Measurements from ENCODE around the gene MCTP1. TPM values are rescaled to one million over a fixed set of nuclear protein-coding genes. Genes with fewer than 3 reads are reported as not detected.

MCTP1 gene
- total RNA-seq, 1 experiment from 2014 or later: 5.6 TPM

DNA sequence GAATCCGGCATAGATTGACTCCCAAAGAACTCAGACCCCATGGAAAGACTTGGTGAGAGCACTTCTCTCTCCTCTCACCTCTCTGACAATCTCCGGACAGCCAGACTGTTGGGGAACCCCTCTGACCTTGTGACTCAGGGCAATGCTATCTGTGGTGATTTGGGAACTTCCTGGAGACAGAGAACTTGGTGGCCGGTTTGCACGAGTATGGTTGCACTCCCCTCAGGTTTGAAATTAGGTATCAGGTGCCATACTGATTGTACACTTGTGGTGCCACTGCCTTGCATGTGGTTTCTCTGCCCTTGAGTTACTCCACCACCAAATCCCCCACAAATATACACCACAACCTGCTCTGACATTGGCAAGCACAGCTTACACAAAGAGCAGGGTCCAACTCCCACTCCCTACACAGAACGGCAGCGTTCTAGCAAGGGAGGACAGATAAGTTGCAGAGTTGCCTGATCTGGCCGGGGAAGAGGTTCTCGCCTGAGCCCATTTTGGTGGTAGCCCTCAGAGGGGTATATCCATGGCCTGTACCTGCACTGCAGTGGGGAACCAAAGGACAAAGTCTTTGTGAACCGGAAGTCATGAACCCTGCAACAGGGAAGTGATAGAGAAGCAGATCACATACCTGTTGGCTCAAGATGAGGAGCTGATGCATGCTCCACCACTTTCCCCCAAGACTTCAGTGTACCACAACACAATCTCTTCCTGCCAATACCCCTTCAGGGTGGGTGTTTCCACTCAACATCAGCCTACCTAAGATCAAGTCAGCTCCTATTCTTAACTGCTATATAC is 255.1 kb downstream of the MCTP1 start:
- H3K27me3 Mint-ChIP-seq (ENCODE audit: low read depth): no peaks in the 10 kb centered on the region
- no peaks in the 10 kb centered on the region for H3K36me3 Mint-ChIP-seq
- no peak overlapping the region for H3K27ac Mint-ChIP-seq
- ChIA-PET POLR2A (no interaction called here), CTCF (interaction anchor here (0.7 kb wide), 1 partner anchor 265 kb away, joined by 5 read pairs; no protein-coding TSS in a partner anchor)
- TF ChIP-seq GTF2I (CRISPR knock-in tag; conservative IDR thresholded peaks at IDR 0.05): no peak
- TF ChIP-seq SP1 (CRISPR knock-in tag; conservative IDR thresholded peaks at IDR 0.05): no peak
- TF ChIP-seq, protein P1, sequence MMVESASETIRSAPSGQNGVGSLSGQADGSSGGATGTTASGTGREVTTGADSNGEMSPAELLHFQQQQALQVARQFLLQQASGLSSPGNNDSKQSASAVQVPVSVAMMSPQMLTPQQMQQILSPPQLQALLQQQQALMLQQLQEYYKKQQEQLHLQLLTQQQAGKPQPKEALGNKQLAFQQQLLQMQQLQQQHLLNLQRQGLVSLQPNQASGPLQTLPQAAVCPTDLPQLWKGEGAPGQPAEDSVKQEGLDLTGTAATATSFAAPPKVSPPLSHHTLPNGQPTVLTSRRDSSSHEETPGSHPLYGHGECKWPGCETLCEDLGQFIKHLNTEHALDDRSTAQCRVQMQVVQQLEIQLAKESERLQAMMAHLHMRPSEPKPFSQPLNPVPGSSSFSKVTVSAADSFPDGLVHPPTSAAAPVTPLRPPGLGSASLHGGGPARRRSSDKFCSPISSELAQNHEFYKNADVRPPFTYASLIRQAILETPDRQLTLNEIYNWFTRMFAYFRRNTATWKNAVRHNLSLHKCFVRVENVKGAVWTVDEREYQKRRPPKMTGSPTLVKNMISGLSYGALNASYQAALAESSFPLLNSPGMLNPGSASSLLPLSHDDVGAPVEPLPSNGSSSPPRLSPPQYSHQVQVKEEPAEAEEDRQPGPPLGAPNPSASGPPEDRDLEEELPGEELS (CRISPR knock-in tag; IDR thresholded peaks at IDR 0.05): no peak
- TF ChIP-seq, protein P2, sequence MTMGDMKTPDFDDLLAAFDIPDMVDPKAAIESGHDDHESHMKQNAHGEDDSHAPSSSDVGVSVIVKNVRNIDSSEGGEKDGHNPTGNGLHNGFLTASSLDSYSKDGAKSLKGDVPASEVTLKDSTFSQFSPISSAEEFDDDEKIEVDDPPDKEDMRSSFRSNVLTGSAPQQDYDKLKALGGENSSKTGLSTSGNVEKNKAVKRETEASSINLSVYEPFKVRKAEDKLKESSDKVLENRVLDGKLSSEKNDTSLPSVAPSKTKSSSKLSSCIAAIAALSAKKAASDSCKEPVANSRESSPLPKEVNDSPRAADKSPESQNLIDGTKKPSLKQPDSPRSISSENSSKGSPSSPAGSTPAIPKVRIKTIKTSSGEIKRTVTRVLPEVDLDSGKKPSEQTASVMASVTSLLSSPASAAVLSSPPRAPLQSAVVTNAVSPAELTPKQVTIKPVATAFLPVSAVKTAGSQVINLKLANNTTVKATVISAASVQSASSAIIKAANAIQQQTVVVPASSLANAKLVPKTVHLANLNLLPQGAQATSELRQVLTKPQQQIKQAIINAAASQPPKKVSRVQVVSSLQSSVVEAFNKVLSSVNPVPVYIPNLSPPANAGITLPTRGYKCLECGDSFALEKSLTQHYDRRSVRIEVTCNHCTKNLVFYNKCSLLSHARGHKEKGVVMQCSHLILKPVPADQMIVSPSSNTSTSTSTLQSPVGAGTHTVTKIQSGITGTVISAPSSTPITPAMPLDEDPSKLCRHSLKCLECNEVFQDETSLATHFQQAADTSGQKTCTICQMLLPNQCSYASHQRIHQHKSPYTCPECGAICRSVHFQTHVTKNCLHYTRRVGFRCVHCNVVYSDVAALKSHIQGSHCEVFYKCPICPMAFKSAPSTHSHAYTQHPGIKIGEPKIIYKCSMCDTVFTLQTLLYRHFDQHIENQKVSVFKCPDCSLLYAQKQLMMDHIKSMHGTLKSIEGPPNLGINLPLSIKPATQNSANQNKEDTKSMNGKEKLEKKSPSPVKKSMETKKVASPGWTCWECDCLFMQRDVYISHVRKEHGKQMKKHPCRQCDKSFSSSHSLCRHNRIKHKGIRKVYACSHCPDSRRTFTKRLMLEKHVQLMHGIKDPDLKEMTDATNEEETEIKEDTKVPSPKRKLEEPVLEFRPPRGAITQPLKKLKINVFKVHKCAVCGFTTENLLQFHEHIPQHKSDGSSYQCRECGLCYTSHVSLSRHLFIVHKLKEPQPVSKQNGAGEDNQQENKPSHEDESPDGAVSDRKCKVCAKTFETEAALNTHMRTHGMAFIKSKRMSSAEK (CRISPR knock-in tag; IDR thresholded peaks at IDR 0.05; ENCODE audit: borderline replicate concordance): no peak
- TF ChIP-seq ZNF423 (CRISPR knock-in tag; IDR thresholded peaks at IDR 0.05): no peak
- TF ChIP-seq, protein P3, sequence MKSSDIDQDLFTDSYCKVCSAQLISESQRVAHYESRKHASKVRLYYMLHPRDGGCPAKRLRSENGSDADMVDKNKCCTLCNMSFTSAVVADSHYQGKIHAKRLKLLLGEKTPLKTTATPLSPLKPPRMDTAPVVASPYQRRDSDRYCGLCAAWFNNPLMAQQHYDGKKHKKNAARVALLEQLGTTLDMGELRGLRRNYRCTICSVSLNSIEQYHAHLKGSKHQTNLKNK (CRISPR knock-in tag; IDR thresholded peaks at IDR 0.05): no peak
- no peak for TF ChIP-seq ZNF317 (CRISPR knock-in tag; IDR thresholded peaks at IDR 0.05; ENCODE audit: borderline replicate concordance, low read depth)
- no peak for TF ChIP-seq ATF1 (CRISPR knock-in tag; IDR thresholded peaks at IDR 0.05)
- no peak for TF ChIP-seq ZNF416 (CRISPR knock-in tag; IDR thresholded peaks at IDR 0.05)
- TF ChIP-seq ZNF138 (CRISPR knock-in tag; conservative IDR thresholded peaks at IDR 0.05): no peak
- ATAC-seq (no peak), DNase-seq (ENCODE audit: low spot score) (no peak)
- H3K9me3 Mint-ChIP-seq: peaks cover 11% of the 10 kb centered on the region
- H3K4me1 Mint-ChIP-seq: peaks cover 4% of the 10 kb centered on the region; the same call in 1 of the 2 replicates
- H3K4me3 Mint-ChIP-seq: no peak overlapping the region

DNA sequence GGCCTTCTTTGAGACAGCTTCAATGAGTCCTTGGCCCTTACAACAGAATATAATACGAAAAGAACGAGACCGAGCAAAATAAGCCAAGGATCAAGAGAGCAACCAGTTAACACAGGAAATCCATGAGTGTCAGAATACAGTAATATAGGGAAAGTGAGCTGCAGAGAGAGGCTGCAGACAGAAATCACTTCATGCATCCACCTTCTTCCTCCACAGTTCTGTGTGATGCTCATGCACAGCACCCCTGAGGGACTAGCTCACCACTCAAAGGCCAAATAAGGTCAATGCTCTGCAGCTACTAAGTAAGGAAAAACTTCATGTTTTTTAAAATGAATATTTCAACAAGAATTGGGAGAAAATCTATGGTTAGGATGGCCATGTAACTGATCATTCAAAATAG is 257.1 kb downstream of the MCTP1 start:
- H3K4me1 Mint-ChIP-seq: peaks cover 4% of the 10 kb centered on the region; the same call in 1 of the 2 replicates
- 0 out of 2 replicates have a peak, but pooled peaks cover 3% of the 10 kb centered on the region for H3K9me3 Mint-ChIP-seq
- DNase-seq (ENCODE audit: low spot score): no peak
- no peak overlapping the region for H3K27ac Mint-ChIP-seq
- ATAC-seq: no peak
- H3K27me3 Mint-ChIP-seq (ENCODE audit: low read depth): no peaks in the 10 kb centered on the region
- H3K4me3 Mint-ChIP-seq: no peak overlapping the region
- no peaks in the 10 kb centered on the region for H3K36me3 Mint-ChIP-seq
- ChIA-PET POLR2A (interaction anchor here (0.5 to 0.6 kb wide), 2 partner anchors 139 to 477 kb away, joined by 3 to 5 read pairs; no protein-coding TSS in a partner anchor), CTCF (no interaction called here)
- TF ChIP-seq, protein P4, sequence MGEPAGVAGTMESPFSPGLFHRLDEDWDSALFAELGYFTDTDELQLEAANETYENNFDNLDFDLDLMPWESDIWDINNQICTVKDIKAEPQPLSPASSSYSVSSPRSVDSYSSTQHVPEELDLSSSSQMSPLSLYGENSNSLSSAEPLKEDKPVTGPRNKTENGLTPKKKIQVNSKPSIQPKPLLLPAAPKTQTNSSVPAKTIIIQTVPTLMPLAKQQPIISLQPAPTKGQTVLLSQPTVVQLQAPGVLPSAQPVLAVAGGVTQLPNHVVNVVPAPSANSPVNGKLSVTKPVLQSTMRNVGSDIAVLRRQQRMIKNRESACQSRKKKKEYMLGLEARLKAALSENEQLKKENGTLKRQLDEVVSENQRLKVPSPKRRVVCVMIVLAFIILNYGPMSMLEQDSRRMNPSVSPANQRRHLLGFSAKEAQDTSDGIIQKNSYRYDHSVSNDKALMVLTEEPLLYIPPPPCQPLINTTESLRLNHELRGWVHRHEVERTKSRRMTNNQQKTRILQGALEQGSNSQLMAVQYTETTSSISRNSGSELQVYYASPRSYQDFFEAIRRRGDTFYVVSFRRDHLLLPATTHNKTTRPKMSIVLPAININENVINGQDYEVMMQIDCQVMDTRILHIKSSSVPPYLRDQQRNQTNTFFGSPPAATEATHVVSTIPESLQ (CRISPR knock-in tag; IDR thresholded peaks at IDR 0.05): no peak
- TF ChIP-seq ZNF219 (CRISPR knock-in tag; IDR thresholded peaks at IDR 0.05; ENCODE audit: borderline replicate concordance) (no peak), JAZF1 (CRISPR knock-in tag; IDR thresholded peaks at IDR 0.05) (no peak), TCF7 (CRISPR knock-in tag; IDR thresholded peaks at IDR 0.05; ENCODE audit: low read depth) (no peak), NR1H2 (CRISPR knock-in tag; IDR thresholded peaks at IDR 0.05) (no peak), ELF4 (CRISPR knock-in tag; IDR thresholded peaks at IDR 0.05; ENCODE audit: low read depth) (no peak), NR2C2 (CRISPR knock-in tag; IDR thresholded peaks at IDR 0.05) (no peak)
- TF ChIP-seq, protein P5, sequence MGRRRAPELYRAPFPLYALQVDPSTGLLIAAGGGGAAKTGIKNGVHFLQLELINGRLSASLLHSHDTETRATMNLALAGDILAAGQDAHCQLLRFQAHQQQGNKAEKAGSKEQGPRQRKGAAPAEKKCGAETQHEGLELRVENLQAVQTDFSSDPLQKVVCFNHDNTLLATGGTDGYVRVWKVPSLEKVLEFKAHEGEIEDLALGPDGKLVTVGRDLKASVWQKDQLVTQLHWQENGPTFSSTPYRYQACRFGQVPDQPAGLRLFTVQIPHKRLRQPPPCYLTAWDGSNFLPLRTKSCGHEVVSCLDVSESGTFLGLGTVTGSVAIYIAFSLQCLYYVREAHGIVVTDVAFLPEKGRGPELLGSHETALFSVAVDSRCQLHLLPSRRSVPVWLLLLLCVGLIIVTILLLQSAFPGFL (CRISPR knock-in tag; IDR thresholded peaks at IDR 0.05; ENCODE audit: borderline replicate concordance): no peak
- TF ChIP-seq, protein P6, sequence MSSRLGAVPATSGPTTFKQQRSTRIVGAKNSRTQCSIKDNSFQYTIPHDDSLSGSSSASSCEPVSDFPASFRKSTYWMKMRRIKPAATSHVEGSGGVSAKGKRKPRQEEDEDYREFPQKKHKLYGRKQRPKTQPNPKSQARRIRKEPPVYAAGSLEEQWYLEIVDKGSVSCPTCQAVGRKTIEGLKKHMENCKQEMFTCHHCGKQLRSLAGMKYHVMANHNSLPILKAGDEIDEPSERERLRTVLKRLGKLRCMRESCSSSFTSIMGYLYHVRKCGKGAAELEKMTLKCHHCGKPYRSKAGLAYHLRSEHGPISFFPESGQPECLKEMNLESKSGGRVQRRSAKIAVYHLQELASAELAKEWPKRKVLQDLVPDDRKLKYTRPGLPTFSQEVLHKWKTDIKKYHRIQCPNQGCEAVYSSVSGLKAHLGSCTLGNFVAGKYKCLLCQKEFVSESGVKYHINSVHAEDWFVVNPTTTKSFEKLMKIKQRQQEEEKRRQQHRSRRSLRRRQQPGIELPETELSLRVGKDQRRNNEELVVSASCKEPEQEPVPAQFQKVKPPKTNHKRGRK (CRISPR knock-in tag; IDR thresholded peaks at IDR 0.05; ENCODE audit: borderline replicate concordance): no peak
- TF ChIP-seq, protein P7, sequence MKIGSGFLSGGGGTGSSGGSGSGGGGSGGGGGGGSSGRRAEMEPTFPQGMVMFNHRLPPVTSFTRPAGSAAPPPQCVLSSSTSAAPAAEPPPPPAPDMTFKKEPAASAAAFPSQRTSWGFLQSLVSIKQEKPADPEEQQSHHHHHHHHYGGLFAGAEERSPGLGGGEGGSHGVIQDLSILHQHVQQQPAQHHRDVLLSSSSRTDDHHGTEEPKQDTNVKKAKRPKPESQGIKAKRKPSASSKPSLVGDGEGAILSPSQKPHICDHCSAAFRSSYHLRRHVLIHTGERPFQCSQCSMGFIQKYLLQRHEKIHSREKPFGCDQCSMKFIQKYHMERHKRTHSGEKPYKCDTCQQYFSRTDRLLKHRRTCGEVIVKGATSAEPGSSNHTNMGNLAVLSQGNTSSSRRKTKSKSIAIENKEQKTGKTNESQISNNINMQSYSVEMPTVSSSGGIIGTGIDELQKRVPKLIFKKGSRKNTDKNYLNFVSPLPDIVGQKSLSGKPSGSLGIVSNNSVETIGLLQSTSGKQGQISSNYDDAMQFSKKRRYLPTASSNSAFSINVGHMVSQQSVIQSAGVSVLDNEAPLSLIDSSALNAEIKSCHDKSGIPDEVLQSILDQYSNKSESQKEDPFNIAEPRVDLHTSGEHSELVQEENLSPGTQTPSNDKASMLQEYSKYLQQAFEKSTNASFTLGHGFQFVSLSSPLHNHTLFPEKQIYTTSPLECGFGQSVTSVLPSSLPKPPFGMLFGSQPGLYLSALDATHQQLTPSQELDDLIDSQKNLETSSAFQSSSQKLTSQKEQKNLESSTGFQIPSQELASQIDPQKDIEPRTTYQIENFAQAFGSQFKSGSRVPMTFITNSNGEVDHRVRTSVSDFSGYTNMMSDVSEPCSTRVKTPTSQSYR (CRISPR knock-in tag; IDR thresholded peaks at IDR 0.05): no peak

Data from WTC11 (cell line).